Hindlimb muscle (tissue), 1 donor: Measurements from ENCODE around the gene ZFYVE16. TPM values are rescaled to one million over a fixed set of nuclear protein-coding genes. Genes with fewer than 3 reads are reported as not detected.
"Not testable (repeated sequence)": the region's sequence is repeated elsewhere in the genome, so short reads cannot be mapped to it uniquely, and the experiment has no call there.

Experiments
- DNase-seq: peaks from one replicate; pipeline ENCODE4 v3.0.0-alpha.2; 2013
- polyA plus RNA-seq: library from polyadenylated mRNA; unstranded; fragments of 120-200 nt; gene quantifications from one replicate; pipeline ENCODE4 v1.2.1, GENCODE V29; 2013; ENCODE audit not compliant: insufficient read length

ZFYVE16 gene
- 57.5 TPM for polyA plus RNA-seq

- DNase-seq, result peak; percentile 99
These were observed at the start of gene ZFYVE16 for GRCh38 chr5:80407735-80408483. Gene ZFYVE16, plus strand, starts transcription at chr5:80408064. Its CDS starts 26,084 bp downstream, at chr5:80434148.

DNA sequence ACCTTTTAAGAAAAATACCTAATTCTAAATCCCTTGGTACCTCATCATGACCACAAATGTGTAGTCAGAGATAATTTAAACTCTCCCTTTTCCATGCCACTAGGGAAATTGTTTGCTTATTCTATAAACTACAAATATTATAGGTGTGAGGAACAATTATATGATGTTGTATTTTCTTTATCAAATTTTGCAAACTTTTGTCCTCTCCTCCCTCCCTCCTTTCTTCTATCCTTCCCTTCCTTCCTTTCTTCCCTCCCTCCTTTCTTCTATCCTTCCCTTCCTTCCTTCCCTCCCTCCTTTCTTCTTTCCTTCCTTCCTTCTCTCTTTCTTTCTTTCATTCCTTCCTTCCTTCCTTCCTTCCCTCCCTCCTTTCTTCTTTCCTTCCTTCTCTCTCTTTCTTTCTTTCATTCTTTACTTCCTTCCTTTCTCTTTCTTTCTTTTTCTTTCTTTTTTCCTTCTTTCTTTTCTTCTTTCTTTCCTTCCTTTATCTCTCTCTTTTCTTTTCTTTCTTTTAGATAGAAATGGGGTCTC lies 46.9 kb upstream of the ZFYVE16 start:
- DNase-seq, result no peak

DNA sequence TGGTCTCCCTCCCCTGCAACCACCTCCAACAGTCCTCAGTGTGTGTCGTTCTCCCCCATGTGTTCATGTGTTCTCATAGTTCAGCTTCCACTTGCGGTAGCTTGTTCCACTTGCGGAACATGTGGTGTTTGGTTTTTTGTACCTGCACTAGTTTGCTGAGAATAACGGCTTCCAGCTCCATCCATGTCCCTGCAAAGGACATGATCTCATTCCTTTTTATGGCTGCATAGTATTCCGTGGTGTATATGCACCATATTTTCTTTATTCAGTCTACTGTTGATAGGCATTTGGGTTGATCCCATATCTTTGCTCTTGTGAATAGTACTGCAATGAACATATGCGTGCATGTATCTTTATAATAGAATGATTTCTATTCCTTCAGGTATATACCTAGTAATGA lies 43.0 kb upstream of the ZFYVE16 start:
- no peak for DNase-seq

DNA sequence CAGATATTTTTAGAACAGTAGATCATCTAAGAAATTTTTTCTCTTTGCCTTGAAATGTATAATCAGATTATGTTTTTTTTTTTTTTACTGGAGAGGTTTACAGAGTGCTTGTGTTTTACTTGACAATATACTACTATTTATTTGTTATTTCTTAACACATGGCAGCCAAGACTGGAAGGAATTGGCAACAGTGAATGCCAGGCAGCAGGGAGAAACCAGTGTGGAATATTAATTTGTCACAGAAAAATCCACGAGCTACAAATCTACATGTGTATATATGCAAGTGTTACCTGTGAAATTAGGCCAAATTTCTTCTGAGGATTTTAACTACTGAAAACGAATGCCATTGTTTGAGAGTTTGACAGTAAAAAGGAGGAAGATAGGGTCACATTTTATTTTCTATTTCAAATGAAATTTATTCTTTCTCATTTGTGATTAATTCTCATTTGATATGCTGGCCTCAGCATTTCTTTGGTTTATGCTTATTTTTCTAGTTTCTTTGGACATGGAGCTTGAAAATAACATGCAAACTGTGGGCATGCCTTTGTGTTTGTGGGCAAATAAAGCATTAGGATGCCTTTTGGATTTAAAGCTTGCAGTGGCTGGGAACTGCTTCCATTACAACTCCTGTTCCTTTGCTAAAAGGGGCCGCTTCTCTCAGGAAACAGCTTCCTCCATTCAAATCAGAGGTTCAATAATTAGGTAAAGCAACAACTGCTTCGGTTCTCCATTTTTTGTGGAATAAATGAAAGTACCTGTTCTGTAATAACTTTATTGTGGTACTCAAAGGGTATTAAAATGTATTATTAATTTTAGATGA lies 39.0 kb upstream of the ZFYVE16 start:
- DNase-seq, result no peak

DNA sequence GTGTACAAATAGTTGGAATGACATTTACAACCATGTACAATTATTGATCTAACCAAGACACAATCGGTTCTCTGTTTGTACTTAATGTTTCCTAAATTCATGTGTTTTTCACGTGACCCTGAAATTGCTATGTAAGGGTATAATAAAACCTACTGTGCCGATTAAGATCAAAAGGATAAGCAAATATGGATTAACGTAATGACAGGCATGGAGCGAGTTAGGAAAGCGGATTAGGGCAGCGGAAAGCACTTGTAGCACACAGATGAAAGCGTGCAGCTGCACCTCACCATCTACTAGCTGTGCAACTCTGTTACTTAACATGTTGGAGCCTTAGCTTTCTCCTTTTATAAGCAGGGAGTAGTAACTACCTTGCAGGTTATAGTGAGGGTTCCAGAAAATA lies 38.3 kb upstream of the ZFYVE16 start:
- no peak for DNase-seq

DNA sequence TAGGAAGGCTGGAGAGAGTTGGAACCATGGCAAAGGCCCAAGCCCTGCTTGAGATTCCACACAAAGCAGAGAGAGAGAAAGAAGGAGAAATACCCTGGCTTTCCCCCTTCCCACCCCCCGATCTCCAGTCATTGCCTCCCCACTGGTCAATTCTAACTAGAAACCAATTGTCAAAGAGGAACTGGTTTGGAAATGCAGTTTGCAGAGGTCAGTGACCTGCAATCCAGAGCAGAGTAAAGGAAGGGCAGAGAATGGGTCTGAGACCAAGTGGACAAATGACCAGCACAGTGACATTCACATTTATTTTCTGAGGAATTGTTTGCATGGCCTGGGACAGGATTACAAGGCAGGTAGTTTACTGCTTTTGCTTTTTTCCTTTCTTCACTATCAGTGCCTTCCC lies 37.5 kb upstream of the ZFYVE16 start:
- DNase-seq, result no peak

GRCh38 chr5:80372780-80373179 lies 35.1 kb upstream of the ZFYVE16 start:
- DNase-seq, result no peak

DNA sequence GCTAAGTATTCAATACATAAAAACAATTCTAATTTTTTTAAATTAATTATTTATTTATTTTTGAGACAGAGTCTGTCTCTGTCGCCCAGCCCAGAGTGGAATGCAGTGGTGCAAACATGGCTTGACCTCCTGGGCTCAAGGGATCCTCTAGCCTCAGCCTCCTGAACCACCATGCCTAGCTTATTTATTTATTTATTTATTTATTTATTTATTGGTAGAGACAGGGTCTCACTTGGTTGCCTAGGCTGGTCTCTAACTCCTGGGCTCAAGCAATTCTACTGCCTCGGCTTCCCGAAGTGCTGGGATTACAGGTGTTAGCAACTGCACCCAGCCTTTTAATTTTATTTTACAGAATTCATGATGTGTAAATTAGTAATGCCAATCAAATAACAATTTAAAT lies 33.7 kb upstream of the ZFYVE16 start:
- DNase-seq, result no peak

- DNase-seq, result no peak
These were observed 31.3 kb upstream of the ZFYVE16 start for GRCh38 chr5:80376557-80376956.

DNA sequence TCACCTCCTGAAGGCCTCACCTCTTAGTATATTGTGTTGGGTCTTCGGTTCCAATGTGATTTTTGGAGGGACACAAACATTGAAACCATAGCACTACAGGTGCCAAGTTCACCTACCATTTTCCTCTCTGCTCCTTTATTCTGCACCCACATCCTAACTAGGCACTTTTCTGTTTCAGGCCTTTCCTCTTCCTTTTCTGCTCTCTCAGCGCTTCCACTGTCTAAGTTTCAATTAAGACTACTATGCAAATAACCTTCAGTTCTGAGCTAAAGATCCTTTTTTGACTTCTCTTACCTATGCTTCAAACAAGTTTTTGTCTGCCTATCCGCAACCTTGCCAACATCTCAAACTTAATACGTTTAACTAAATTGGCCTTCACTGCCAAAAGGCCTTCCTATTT lies 25.4 kb upstream of the ZFYVE16 start:
- DNase-seq, result no peak

- no peak for DNase-seq
These were observed 20.6 kb upstream of the ZFYVE16 start for GRCh38 chr5:80387063-80387768.

DNA sequence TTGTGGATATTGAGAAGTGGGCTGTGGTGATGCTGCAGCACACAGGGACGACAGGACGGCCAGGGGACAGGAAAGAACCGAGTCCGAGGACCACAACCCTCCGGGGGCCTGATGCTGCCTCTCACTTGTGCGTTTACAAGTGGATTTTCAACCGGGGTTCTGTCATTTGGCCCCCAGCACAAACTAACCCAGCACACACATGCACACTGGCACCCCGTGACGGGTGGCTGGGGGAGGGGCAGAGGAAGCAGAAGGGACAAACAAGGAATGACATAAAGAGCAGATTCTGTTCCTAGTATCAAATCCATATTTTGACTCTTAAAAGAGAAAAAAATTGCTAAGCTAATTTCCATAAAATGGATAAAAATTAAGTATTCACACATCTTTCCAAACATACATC lies 18.3 kb upstream of the ZFYVE16 start:
- no peak for DNase-seq

- not testable (repeated sequence) for DNase-seq
These were observed 17.5 kb upstream of the ZFYVE16 start for GRCh38 chr5:80390413-80390812.

DNA sequence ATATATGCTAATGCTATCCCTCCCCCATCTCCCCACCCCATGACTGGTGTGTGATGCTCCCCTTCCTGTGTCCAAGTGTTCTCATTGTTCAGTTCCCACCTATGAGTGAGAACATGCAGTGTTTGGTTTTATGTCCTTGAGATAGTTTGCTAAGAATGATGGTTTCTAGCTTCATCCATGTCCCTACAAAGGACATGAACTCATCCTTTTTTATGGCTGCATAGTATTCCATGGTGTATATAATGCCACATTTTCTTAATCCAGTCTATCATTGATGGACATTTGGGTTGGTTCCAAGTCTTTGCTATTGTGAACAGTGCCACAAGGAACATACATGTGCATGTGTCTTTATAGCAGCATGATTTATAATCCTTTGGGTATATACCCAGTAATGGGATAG lies 16.6 kb upstream of the ZFYVE16 start:
- DNase-seq, result not testable (repeated sequence)

- no peak for DNase-seq
These were observed 8.2 kb upstream of the ZFYVE16 start for GRCh38 chr5:80399526-80400239.

- DNase-seq, result not testable (repeated sequence)
These were observed 7.5 kb upstream of the ZFYVE16 start for GRCh38 chr5:80400368-80400767.

DNA sequence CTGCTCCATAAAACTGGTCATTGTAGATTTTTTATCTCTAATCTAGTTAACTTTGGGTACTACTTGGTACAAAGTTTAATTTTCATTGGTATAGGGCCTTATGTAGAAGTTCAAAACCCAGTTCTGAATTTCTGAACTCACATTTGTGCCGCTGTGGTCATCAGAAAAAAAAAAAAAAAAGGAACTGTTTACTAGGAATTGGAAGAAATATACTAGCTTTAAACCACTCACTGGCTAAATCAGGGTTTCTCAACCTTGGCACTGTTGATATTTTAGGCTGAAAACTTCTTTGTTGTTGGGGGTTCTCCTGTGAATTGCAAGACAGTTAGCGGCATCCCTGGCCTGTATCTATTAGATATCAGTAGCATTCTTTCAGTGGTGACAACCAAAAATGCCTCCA lies 4.1 kb upstream of the ZFYVE16 start:
- no peak for DNase-seq

- no peak for DNase-seq
These were observed 707 bp upstream of the ZFYVE16 start for GRCh38 chr5:80406980-80407734.

DNA sequence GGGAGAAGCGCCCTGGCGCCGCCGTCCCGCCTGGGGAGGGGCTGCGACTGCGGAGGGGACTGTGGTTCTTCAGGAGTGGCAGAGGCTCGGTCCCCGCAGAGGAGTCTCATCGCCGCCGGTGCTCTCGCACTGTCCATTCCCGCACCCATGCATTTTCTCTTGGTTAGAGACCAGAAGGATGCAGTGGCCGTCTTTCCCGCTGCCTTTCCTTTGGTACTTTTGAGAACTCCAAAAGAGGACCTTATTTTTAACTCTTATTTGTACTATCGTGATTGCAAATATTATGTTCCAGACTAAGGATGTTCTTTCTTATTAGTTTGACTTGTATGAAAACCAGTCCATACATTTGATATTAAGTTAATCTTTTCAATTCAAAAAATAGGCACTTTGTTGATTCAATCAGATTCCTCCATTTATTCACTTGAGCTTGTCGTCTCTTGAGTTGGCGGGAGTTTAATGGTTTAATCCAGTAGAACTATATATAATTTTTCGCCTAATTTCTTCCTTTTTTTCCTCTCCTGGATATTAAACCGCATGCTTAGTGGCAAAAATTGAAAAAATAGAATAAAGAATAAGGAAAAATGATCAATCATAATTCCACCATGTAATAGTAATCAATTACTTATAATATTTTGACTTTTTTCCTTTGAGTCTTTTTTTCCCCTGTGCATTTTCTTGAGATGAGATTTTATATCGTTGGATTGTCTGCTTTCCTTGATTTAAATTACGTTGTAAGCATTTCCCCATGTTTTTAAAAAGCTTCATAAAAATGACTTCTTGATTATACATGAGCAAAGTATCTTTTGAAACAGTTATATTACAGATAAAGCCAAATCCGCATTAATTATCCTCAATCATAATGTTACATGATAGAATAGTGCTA lies 861 bp downstream of the ZFYVE16 start:
- no peak for DNase-seq

GRCh38 chr5:80409367-80409966 lies 1.6 kb downstream of the ZFYVE16 start:
- DNase-seq, result no peak
